Gastrocnemius medialis (tissue), 4 donors: ENCODE data around the gene CD7.

Experiments used
- POLR2A ChIP-seq, 2 donors: fragments of 450-650 bp; IDR thresholded peaks; one replicate each; pipeline ENCODE4 v1.6.1; 2017; ENCODE audit warnings: antibody characterized with exemption in 2 of 2, mild to moderate bottlenecking in 2 of 2, moderate library complexity in 2 of 2
- TF ChIP-seq, protein P1 (sequence below), 5 experiments: fragments of 450-650 bp in 3 of 5; fragments of 200-600 bp in 2 of 5; sonication (generic) in 2 of 5; IDR thresholded peaks in 4 of 5; conservative IDR thresholded peaks in 1 of 5; 1 replicate in 4 of 5; 2 replicates in 1 of 5; pipeline ENCODE4 v1.5.1; 2016 to 2019; ENCODE audit warnings: antibody characterized with exemption in 5 of 5, mild to moderate bottlenecking in 3 of 5, moderate library complexity in 3 of 5

DNA sequence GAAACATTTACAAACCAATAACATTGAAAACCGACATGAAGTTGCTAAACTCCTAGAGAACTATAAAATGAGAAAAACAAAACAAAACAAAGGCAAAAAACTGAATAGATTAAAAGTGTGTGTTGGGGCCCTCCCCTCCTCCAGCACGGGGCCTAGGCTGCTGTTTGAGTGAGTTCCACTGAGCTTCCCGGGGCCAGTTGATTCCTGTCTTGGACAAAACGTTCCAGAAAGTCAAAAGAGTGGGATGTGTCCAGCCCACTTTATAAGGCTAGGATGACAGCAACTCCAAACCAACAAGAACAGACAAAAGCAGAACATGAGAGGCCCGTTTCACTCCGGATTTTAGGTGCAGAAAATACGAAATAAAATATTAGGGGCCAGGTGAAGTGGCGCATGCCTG, 32.3 kb downstream of the CD7 start:
- TF ChIP-seq, protein P1, sequence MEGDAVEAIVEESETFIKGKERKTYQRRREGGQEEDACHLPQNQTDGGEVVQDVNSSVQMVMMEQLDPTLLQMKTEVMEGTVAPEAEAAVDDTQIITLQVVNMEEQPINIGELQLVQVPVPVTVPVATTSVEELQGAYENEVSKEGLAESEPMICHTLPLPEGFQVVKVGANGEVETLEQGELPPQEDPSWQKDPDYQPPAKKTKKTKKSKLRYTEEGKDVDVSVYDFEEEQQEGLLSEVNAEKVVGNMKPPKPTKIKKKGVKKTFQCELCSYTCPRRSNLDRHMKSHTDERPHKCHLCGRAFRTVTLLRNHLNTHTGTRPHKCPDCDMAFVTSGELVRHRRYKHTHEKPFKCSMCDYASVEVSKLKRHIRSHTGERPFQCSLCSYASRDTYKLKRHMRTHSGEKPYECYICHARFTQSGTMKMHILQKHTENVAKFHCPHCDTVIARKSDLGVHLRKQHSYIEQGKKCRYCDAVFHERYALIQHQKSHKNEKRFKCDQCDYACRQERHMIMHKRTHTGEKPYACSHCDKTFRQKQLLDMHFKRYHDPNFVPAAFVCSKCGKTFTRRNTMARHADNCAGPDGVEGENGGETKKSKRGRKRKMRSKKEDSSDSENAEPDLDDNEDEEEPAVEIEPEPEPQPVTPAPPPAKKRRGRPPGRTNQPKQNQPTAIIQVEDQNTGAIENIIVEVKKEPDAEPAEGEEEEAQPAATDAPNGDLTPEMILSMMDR (IDR thresholded peaks at IDR 0.05 in 4 of 5, conservative IDR thresholded peaks at IDR 0.05 in 1 of 5), result no peak
- TF ChIP-seq POLR2A (IDR thresholded peaks at IDR 0.05), result no peak
